Activated CD8-positive, alpha-beta memory T cell treated with anti-CD3 and anti-CD28 coated beads, Interleukin-2, amount 50 U/mL, for 24 hours (primary cell): Measurements from ENCODE around the gene PRKCE.

Experiments used
- DNase-seq: peaks from one replicate; pipeline ENCODE4 v3.0.0-alpha.2; 2020; ENCODE audit errors: extremely low read depth

PRKCE gene

GRCh38 chr2:46145840-46146239 lies 494.4 kb downstream of the PRKCE start:
- no peak for DNase-seq

- DNase-seq, result no peak
Observed at GRCh38 chr2:46146866-46147502, 495.5 kb downstream of the PRKCE start.

- no peak for DNase-seq
Observed at GRCh38 chr2:46147626-46148368, 496.3 kb downstream of the PRKCE start.

GRCh38 chr2:46148369-46148736 lies 496.9 kb downstream of the PRKCE start:
- no peak for DNase-seq

GRCh38 chr2:46150445-46150955 lies 499.0 kb downstream of the PRKCE start:
- no peak for DNase-seq

- no peak for DNase-seq
Observed at GRCh38 chr2:46151577-46151976, 500.1 kb downstream of the PRKCE start.

GRCh38 chr2:46153996-46154753 lies 502.7 kb downstream of the PRKCE start:
- DNase-seq, result no peak

GRCh38 chr2:46157072-46157965 lies 505.8 kb downstream of the PRKCE start:
- no peak for DNase-seq

GRCh38 chr2:46157966-46158310 lies 506.5 kb downstream of the PRKCE start:
- no peak for DNase-seq

- DNase-seq, result no peak
Observed at GRCh38 chr2:46158661-46159060, 507.2 kb downstream of the PRKCE start.

GRCh38 chr2:46160326-46160725 lies 508.9 kb downstream of the PRKCE start:
- DNase-seq, result no peak

GRCh38 chr2:46161315-46161714 lies 509.8 kb downstream of the PRKCE start:
- DNase-seq, result no peak

- no peak for DNase-seq
Observed at GRCh38 chr2:46161911-46162310, 510.4 kb downstream of the PRKCE start.

GRCh38 chr2:46162329-46163097 lies 511.0 kb downstream of the PRKCE start:
- DNase-seq, result no peak

- no peak for DNase-seq
Observed at GRCh38 chr2:46163098-46163430, 511.6 kb downstream of the PRKCE start.

GRCh38 chr2:46163804-46164528 lies 512.5 kb downstream of the PRKCE start:
- DNase-seq, result no peak

- DNase-seq, result no peak
Observed at GRCh38 chr2:46164529-46165301, 513.2 kb downstream of the PRKCE start.

- DNase-seq, result no peak
Observed at GRCh38 chr2:46165916-46166315, 514.4 kb downstream of the PRKCE start.

- no peak for DNase-seq
Observed at GRCh38 chr2:46167406-46167805, 515.9 kb downstream of the PRKCE start.

- no peak for DNase-seq
Observed at GRCh38 chr2:46167924-46168323, 516.4 kb downstream of the PRKCE start.
